Measurements from ENCODE around the gene PRORP.
"Not testable (repeated sequence)": the region's sequence is repeated elsewhere in the genome, so short reads cannot be mapped to it uniquely, and the experiment has no call there.

The PRORP gene

GRCh38 chr14:35121887-35122695, at the start of gene PRORP, which contains the start of gene PPP2R3C:
Gene PRORP, plus strand, starts transcription at chr14:35122552. Its CDS starts 694 bp downstream, at chr14:35123246.
Gene PPP2R3C, minus strand, starts transcription at chr14:35121990. Its CDS starts 31 bp downstream, at chr14:35121959.
- DNase-seq, result peak; percentile 95 to 97

GRCh38 chr14:35073486-35073885, 48.9 kb upstream of the PRORP start:
- DNase-seq, result no peak

GRCh38 chr14:35078082-35078481, 44.3 kb upstream of the PRORP start:
- no peak for DNase-seq

GRCh38 chr14:35079742-35080141, 42.6 kb upstream of the PRORP start:
- no peak for DNase-seq

GRCh38 chr14:35083530-35084150, 38.7 kb upstream of the PRORP start:
- no peak for DNase-seq

GRCh38 chr14:35085441-35085840, 36.9 kb upstream of the PRORP start:
- no peak for DNase-seq

GRCh38 chr14:35088514-35088913, 33.8 kb upstream of the PRORP start:
- DNase-seq, result no peak

GRCh38 chr14:35094645-35095044, 27.7 kb upstream of the PRORP start:
- DNase-seq, result not testable (repeated sequence)

GRCh38 chr14:35107866-35108265, 14.5 kb upstream of the PRORP start:
- no peak for DNase-seq

- no peak for DNase-seq
Observed at GRCh38 chr14:35112641-35113040, 9.7 kb upstream of the PRORP start.

- DNase-seq, result no peak
Observed at GRCh38 chr14:35113308-35113950, 8.9 kb upstream of the PRORP start.

GRCh38 chr14:35114036-35114435, 8.3 kb upstream of the PRORP start:
- no peak for DNase-seq

- no peak for DNase-seq
Observed at GRCh38 chr14:35116242-35116641, 6.1 kb upstream of the PRORP start.

- no peak for DNase-seq
Observed at GRCh38 chr14:35117112-35117511, 5.2 kb upstream of the PRORP start.

GRCh38 chr14:35121026-35121886, 1.1 kb upstream of the PRORP start:
- DNase-seq, result peak in 1 of 2 experiments; percentile 31

- peak; percentile 45 to 69 for DNase-seq
Observed at GRCh38 chr14:35122696-35123387, 490 bp downstream of the PRORP start.

GRCh38 chr14:35123388-35123703, 994 bp downstream of the PRORP start:
- no peak for DNase-seq

GRCh38 chr14:35124127-35124526, 1.8 kb downstream of the PRORP start:
- DNase-seq, result no peak

GRCh38 chr14:35133542-35134328, 11.4 kb downstream of the PRORP start:
- DNase-seq, result no peak

GRCh38 chr14:35134329-35135123, 12.2 kb downstream of the PRORP start:
- DNase-seq, result no peak

- no peak for DNase-seq
Observed at GRCh38 chr14:35138585-35138984, 16.2 kb downstream of the PRORP start.

Measured in NCI-H526 (cell line).